Heart right ventricle (tissue), 16 donors: Measurements from ENCODE around the gene SYTL3. TPM values are rescaled to one million over a fixed set of nuclear protein-coding genes. Genes with fewer than 3 reads are reported as not detected.

ENCODE experiments used
- ATAC-seq, 8 donors: fragments of 200-7000 bp; cut with Tn5 transposase; one replicate each; pipeline ENCODE4 v1.9.1; 2020; ENCODE audit warnings: mild to moderate bottlenecking in 8 of 8, moderate library complexity in 8 of 8, moderate number of reproducible peaks in 1 of 8
- DNase-seq, 2 donors: peaks; one replicate each; pipeline ENCODE4 v3.0.0-alpha.2; 2020
- H3K27ac ChIP-seq, 10 donors: fragments of 200-600 bp; sonication (generic) in 2 of 10; one replicate each; pipeline versions ENCODE4 v1.5.0 to v1.8.0; 2020 to 2022; ENCODE audit warnings: mild to moderate bottlenecking in 3 of 10
- H3K27me3 ChIP-seq, 7 donors: fragments of 200-600 bp; one replicate each; pipeline ENCODE4 v1.8.0; 2021 to 2022; ENCODE audit warnings: mild to moderate bottlenecking in 2 of 7
- H3K36me3 ChIP-seq, 9 donors: fragments of 200-600 bp; sonication (generic) in 1 of 9; one replicate each; pipeline versions ENCODE4 v1.5.0 to v1.8.0; 2020 to 2022; ENCODE audit warnings: mild to moderate bottlenecking in 2 of 9
- H3K4me1 ChIP-seq, 9 donors: fragments of 200-600 bp; sonication (generic) in 1 of 9; one replicate each; pipeline versions ENCODE4 v1.5.0 to v1.8.0; 2020 to 2022; ENCODE audit warnings: mild to moderate bottlenecking in 4 of 9
- H3K4me3 ChIP-seq, 10 donors: fragments of 200-600 bp; sonication (generic) in 2 of 10; one replicate each; pipeline versions ENCODE4 v1.5.0 to v1.8.0; 2020 to 2022; ENCODE audit warnings: mild to moderate bottlenecking in 7 of 10, moderate library complexity in 2 of 10
- H3K9me3 ChIP-seq, 11 donors: fragments of 200-600 bp in 10 of 11; sonication (generic) in 2 of 11; one replicate each; pipeline versions ENCODE4 v1.5.0 to v1.8.0; 2013 to 2022; ENCODE audit warnings: mild to moderate bottlenecking in 2 of 11, control low read depth in 1 of 11, moderate library complexity in 1 of 11
- CTCF ChIP-seq, 9 donors: fragments of 200-600 bp; sonication (generic) in 2 of 9; IDR thresholded peaks; one replicate each; pipeline versions ENCODE4 v1.5.0 to v1.8.0; 2021 to 2022; ENCODE audit warnings: antibody characterized with exemption in 9 of 9, mild to moderate bottlenecking in 5 of 9, moderate library complexity in 1 of 9
- WGBS, 2 donors: extraction: QIAGEN DNeasy Blood & Tissue Kit; methylation state at CpG; one replicate each; pipeline ENCODE4 v1.1.7; 2013; ENCODE audit warnings: inconsistent platforms in 1 of 2; 5-methylcytosine and 5-hydroxymethylcytosine counted together
- intact Hi-C, 10 donors: fragments of 100-400 bp; cut with DNase I; formaldehyde crosslinking; loops; one replicate each; pipeline versions ENCODE4 v1.11.1 to v1.14.2; 2022
- polyA plus RNA-seq, 2 donors: library from polyadenylated mRNA; stranded (reverse); fragments of 200-250 nt; gene quantifications; one replicate each; pipeline ENCODE4 v1.2.3, GENCODE V29; 2013
- total RNA-seq, 10 donors: library from RNA; stranded (reverse); fragmentation: NEBNext Ultra II Directional in 3 of 10; extraction: Animal tissue kit (Norgen Biotek cat#: 25700) in 3 of 10; gene quantifications; one replicate each; pipeline versions ENCODE4 v1.2.1 to v1.2.4, GENCODE V29; 2021 to 2023
- donor health status: Arrhythmogenic right ventricular cardiomyopathy.
- donor health status: ischemic (EF 13 %, LVEDD 7.1; RV severe dilation, severe dysfunction).
- donor health status: healthy with polysubstance abuse.
- donor health status: DM: no; HTN: yes; CAD: no.
- donor health status: DM: no; HTN: no; CAD: no.
- donor health status: ischemic (EF 25% LVEDD 6.9; RV normal size, moderate dysfunction).
- donor health status: ischemic (EF 25% LVEDD 5.7; RV mildly dilated, moderate dysfunction).
- donor health status: healthy.
- donor health status: DM: yes; HTN: yes; CAD: no.
- donor health status: Ischemic cardiomyopathy.
- donor health status: ischemic (EF 35%, LVEDD 5.7; RV mildly dilated, moderate dysfunction).
- donor health status: nonischemic (EF 11% LVEDD 7.7; RV severe dilation, severe dysfunction).
- donor health status: DM: yes; HTN: yes; CAD: no.
- donor health status: PGD.
- donor health status: ischemic (EF 29% LVEDD 5.4; RV normal size, mild dysfunction).
- donor health status: nonischemic (EF 23%, LVEDD 6.1; RV moderate dilation, normal function).

The SYTL3 gene
- total and polyA plus RNA-seq, 12 donors: 3.6 to 11.9 (median 8.1) TPM

GRCh38 chr6:158660333-158660754 is 10.5 kb downstream of the SYTL3 start:
- Histone ChIP-seq H3K4me3 (no peak overlapping the region), H3K4me1 (peaks cover 0 to 37% (median 1%) of the 10 kb centered on the region in 9 donors), H3K36me3 (peaks cover 0 to 23% (median 0%) of the 10 kb centered on the region in 9 donors), H3K27me3 (no peaks in the 10 kb centered on the region), H3K27ac (no peak overlapping the region), H3K9me3 (no peaks in the 10 kb centered on the region)
- intact Hi-C loops: loop anchor here in 1 of 10 donors (10.0 kb wide), 1 partner anchor 156 kb away; no protein-coding TSS in a partner anchor
- 49 to 51% methylated on average over 10 of the region's 10 CpGs for WGBS, 2 donors
- DNase-seq (no peak), ATAC-seq (no peak)
- peak in 8 of 9 donors; percentile 11 to 60 (median 37) for TF ChIP-seq CTCF (IDR thresholded peaks at IDR 0.05)

- ATAC-seq (no peak), DNase-seq (no peak)
- peaks cover 0 to 35% (median 0%) of the 10 kb centered on the region in 9 donors for H3K4me1 ChIP-seq
- H3K27me3 ChIP-seq: no peaks in the 10 kb centered on the region
- H3K27ac ChIP-seq: no peak overlapping the region
- intact Hi-C loops: loop anchor here in 1 of 10 donors (10.0 kb wide), 1 partner anchor 156 kb away; no protein-coding TSS in a partner anchor
- 95% methylated on average over 3 of the region's 3 CpGs for WGBS, 2 donors
- H3K36me3 ChIP-seq: peaks cover 0 to 27% (median 0%) of the 10 kb centered on the region in 9 donors
- H3K9me3 ChIP-seq: no peaks in the 10 kb centered on the region
- TF ChIP-seq CTCF (IDR thresholded peaks at IDR 0.05): no peak
- H3K4me3 ChIP-seq: no peak overlapping the region
Observed at GRCh38 chr6:158661156-158661685, 11.4 kb downstream of the SYTL3 start.

GRCh38 chr6:158662607-158662953 is 12.7 kb downstream of the SYTL3 start:
- ATAC-seq: no peak
- TF ChIP-seq CTCF (IDR thresholded peaks at IDR 0.05): no peak
- 74 to 81% methylated on average over 3 of the region's 3 CpGs for WGBS, 2 donors
- Histone ChIP-seq H3K9me3 (no peaks in the 10 kb centered on the region), H3K36me3 (peaks cover 0 to 27% (median 0%) of the 10 kb centered on the region in 9 donors), H3K27ac (peak overlapping the region in 2 of 10 donors; percentile 16 to 45), H3K4me3 (peak overlapping the region in 5 of 10 donors; percentile 13 to 37 (median 28)), H3K27me3 (no peaks in the 10 kb centered on the region), H3K4me1 (peaks cover 0 to 45% (median 0%) of the 10 kb centered on the region in 9 donors)
- DNase-seq: no peak
- intact Hi-C loops: loop anchor here in 1 of 10 donors (10.0 kb wide), 1 partner anchor 158 kb away; no protein-coding TSS in a partner anchor

GRCh38 chr6:158662954-158663624 is 13.2 kb downstream of the SYTL3 start:
- H3K9me3 ChIP-seq: no peaks in the 10 kb centered on the region
- DNase-seq (no peak), ATAC-seq (peak in 6 of 8 donors; percentile 27 to 67 (median 52))
- H3K36me3 ChIP-seq: peaks cover 0 to 27% (median 0%) of the 10 kb centered on the region in 9 donors
- H3K27ac ChIP-seq: peak overlapping the region in 5 of 10 donors; percentile 6 to 45 (median 28)
- intact Hi-C loops: loop anchor here in 1 of 10 donors (10.0 kb wide), 1 partner anchor 158 kb away; no protein-coding TSS in a partner anchor
- 63 to 66% methylated on average over 27 of the region's 27 CpGs for WGBS, 2 donors
- H3K4me1 ChIP-seq: peaks cover 0 to 50% (median 0%) of the 10 kb centered on the region in 9 donors
- H3K27me3 ChIP-seq: no peaks in the 10 kb centered on the region
- H3K4me3 ChIP-seq: peak overlapping the region in 6 of 10 donors; percentile 13 to 37 (median 24)
- no peak for TF ChIP-seq CTCF (IDR thresholded peaks at IDR 0.05)
